Panc1 (cell line): ENCODE results near the gene BRCA2.

Experiments used
- POLR2AphosphoS5 ChIP-seq: IDR thresholded peaks from 2 replicates; pipeline ENCODE4 v1.6.1; 2012; ENCODE audit warnings: mild to moderate bottlenecking, low read depth, low read length, moderate library complexity
- TF ChIP-seq, protein P1 (sequence below): fragments of 450-650 bp; IDR thresholded peaks from 2 replicates; pipeline ENCODE4 v1.5.1; 2017; ENCODE audit warnings: mild to moderate bottlenecking

DNA sequence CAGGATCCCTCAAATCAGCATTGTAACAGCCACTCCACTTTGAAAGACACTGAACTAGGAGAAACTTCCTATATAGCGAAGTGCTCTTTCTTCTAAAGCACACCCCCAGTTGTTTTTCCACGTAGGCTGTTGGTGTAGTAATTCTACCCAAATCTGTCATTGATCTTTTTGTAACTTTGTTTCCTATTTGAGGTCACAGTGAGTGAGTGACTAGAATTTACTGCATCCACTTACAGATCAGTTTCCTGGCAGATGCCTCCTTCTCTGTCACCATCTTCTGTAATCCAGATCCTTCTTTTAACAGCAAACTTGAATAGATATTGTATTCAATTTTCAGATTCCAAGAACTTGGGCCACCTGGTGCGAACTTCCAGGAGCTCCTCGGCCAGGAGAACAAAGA, 15.4 kb upstream of the BRCA2 start:
- TF ChIP-seq, protein P1, sequence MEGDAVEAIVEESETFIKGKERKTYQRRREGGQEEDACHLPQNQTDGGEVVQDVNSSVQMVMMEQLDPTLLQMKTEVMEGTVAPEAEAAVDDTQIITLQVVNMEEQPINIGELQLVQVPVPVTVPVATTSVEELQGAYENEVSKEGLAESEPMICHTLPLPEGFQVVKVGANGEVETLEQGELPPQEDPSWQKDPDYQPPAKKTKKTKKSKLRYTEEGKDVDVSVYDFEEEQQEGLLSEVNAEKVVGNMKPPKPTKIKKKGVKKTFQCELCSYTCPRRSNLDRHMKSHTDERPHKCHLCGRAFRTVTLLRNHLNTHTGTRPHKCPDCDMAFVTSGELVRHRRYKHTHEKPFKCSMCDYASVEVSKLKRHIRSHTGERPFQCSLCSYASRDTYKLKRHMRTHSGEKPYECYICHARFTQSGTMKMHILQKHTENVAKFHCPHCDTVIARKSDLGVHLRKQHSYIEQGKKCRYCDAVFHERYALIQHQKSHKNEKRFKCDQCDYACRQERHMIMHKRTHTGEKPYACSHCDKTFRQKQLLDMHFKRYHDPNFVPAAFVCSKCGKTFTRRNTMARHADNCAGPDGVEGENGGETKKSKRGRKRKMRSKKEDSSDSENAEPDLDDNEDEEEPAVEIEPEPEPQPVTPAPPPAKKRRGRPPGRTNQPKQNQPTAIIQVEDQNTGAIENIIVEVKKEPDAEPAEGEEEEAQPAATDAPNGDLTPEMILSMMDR: no peak
- TF ChIP-seq POLR2AphosphoS5: no peak
